Upper lobe of left lung (tissue), 6 donors: ENCODE measurements around the gene BRCA1. TPM values are rescaled to one million over a fixed set of nuclear protein-coding genes. Genes with fewer than 3 reads are reported as not detected.

ENCODE experiments used
- ATAC-seq, 2 donors: fragments of 200-7000 bp; cut with Tn5 transposase; one replicate each; pipeline ENCODE4 v1.9.1; 2022; ENCODE audit warnings: mild to moderate bottlenecking in 2 of 2, moderate library complexity in 2 of 2; ENCODE audit not compliant: low FRiP score in 2 of 2
- DNase-seq, 2 donors: peaks; one replicate each; pipeline ENCODE4 v3.0.0-alpha.2; 2019 to 2020
- H3K27ac ChIP-seq, 4 donors: fragments of 200-600 bp; sonication (generic); one replicate each; pipeline ENCODE4 v1.5.1; 2016 to 2019
- H3K27me3 ChIP-seq, 4 donors: fragments of 200-600 bp; sonication (generic); one replicate each; pipeline ENCODE4 v1.5.1; 2017 to 2019
- H3K36me3 ChIP-seq, 4 donors: fragments of 200-600 bp; sonication (generic); one replicate each; pipeline ENCODE4 v1.5.1; 2016 to 2019
- H3K4me1 ChIP-seq, 4 donors: fragments of 200-600 bp; sonication (generic); one replicate each; pipeline ENCODE4 v1.5.1; 2018 to 2019
- H3K4me3 ChIP-seq, 4 donors: fragments of 200-600 bp; sonication (generic); one replicate each; pipeline ENCODE4 v1.5.1; 2017 to 2019; ENCODE audit warnings: mild to moderate bottlenecking in 2 of 4, moderate library complexity in 1 of 4
- H3K9me3 ChIP-seq, 4 donors: fragments of 200-600 bp; sonication (generic); one replicate each; pipeline ENCODE4 v1.5.1; 2018 to 2019
- CTCF ChIP-seq, 6 experiments: fragments of 450-650 bp in 4 of 6; fragments of 200-600 bp in 2 of 6; sonication (generic) in 2 of 6; IDR thresholded peaks; one replicate each; pipeline ENCODE4 v1.5.1; 2016 to 2019; ENCODE audit warnings: antibody characterized with exemption in 6 of 6
- EP300 ChIP-seq, 4 donors: sonication (generic); formaldehyde crosslinking; IDR thresholded peaks; one replicate each; pipeline ENCODE4 v1.5.1; 2017; ENCODE audit warnings: antibody characterized with exemption in 4 of 4, control low read depth in 2 of 4
- POLR2A ChIP-seq, 4 donors: fragments of 450-650 bp; IDR thresholded peaks; one replicate each; pipeline ENCODE4 v1.5.1; 2016 to 2017; ENCODE audit warnings: antibody characterized with exemption in 4 of 4, mild to moderate bottlenecking in 2 of 4
- POLR2AphosphoS5 ChIP-seq, 2 donors: sonication (generic); formaldehyde crosslinking; IDR thresholded peaks; one replicate each; pipeline ENCODE4 v1.5.1; 2017; ENCODE audit warnings: antibody characterized with exemption in 2 of 2
- WGBS, 2 donors: methylation state at CpG; one replicate each; pipeline ENCODE4 v1.1.5; 2017 to 2018; 5-methylcytosine and 5-hydroxymethylcytosine counted together
- total RNA-seq, 6 donors: library from RNA; depleted of rRNA in 4 of 6; stranded (reverse); fragments of >200 nt in 4 of 6; gene quantifications; one replicate each; pipeline versions ENCODE4 v1.1.0 to v1.2.1, GENCODE V29; 2016 to 2021
- donor health status: DM: no; HTN: no; CAD: no; lungs with moderate emphysema.
- donor health status: DM: no; HTN: yes; CAD: no; lungs with severe emphysema.

Gene BRCA1
- total RNA-seq, 6 donors from 2014 or later, result 4.3 to 15.7 (median 8.0) TPM

- TF ChIP-seq POLR2AphosphoS5 (IDR thresholded peaks at IDR 0.05) (peak in 1 of 2 donors; percentile 17), CTCF (IDR thresholded peaks at IDR 0.05) (no peak)
- ATAC-seq, result no peak
- WGBS, 2 donors, result 64 to 69% methylated on average over 18 to 19 of the region's 19 CpGs
- H3K27ac ChIP-seq, result peak overlapping the region in 3 of 4 donors; percentile 19 to 97 (median 75)
- no peaks in the 10 kb centered on the region for H3K27me3 ChIP-seq
- peaks cover 67 to 82% (median 74%) of the 10 kb centered on the region in 4 donors for H3K4me1 ChIP-seq
- H3K36me3 ChIP-seq, result peaks cover 0 to 57% (median 31%) of the 10 kb centered on the region in 4 donors
- peak overlapping the region in 1 of 4 donors; percentile 89 for H3K4me3 ChIP-seq
- H3K9me3 ChIP-seq, result no peaks in the 10 kb centered on the region
- no peak for DNase-seq
Observed at GRCh38 chr17:43018008-43018853, 106.9 kb downstream of the BRCA1 start.

- Histone ChIP-seq H3K9me3 (no peaks in the 10 kb centered on the region), H3K36me3 (peaks cover 0 to 70% (median 38%) of the 10 kb centered on the region in 4 donors), H3K27me3 (no peaks in the 10 kb centered on the region), H3K27ac (peak overlapping the region; percentile 48 to 85 (median 72)), H3K4me1 (peaks cover 61 to 90% (median 80%) of the 10 kb centered on the region in 4 donors), H3K4me3 (no peak overlapping the region)
- no peak for TF ChIP-seq POLR2A (IDR thresholded peaks at IDR 0.05)
- no peak for ATAC-seq
- no peak for DNase-seq
- WGBS, 2 donors, result 98% methylated on average over 7 of the region's 7 CpGs; no CpG with 5 or more reads in 1 of the 2 donors
Observed at GRCh38 chr17:43016216-43016615, 108.9 kb downstream of the BRCA1 start.

- 43 to 57% methylated on average over 5 to 9 of the region's 9 CpGs for WGBS, 2 donors
Observed at GRCh38 chr17:43015579-43015978, 109.6 kb downstream of the BRCA1 start.

GRCh38 chr17:43014649-43015542 lies 110.3 kb downstream of the BRCA1 start:
- no peaks in the 10 kb centered on the region for H3K27me3 ChIP-seq
- WGBS, 2 donors, result 62 to 64% methylated on average over 5 to 8 of the region's 8 CpGs
- DNase-seq, result no peak
- H3K4me3 ChIP-seq, result no peak overlapping the region
- ATAC-seq, result peak in 1 of 2 donors; percentile 1
- H3K9me3 ChIP-seq, result no peaks in the 10 kb centered on the region
- peaks cover 54 to 88% (median 78%) of the 10 kb centered on the region in 4 donors for H3K4me1 ChIP-seq
- TF ChIP-seq CTCF (IDR thresholded peaks at IDR 0.05) (no peak), EP300 (IDR thresholded peaks at IDR 0.05) (no peak), POLR2A (IDR thresholded peaks at IDR 0.05) (no peak), POLR2AphosphoS5 (IDR thresholded peaks at IDR 0.05) (no peak)
- H3K36me3 ChIP-seq, result peaks cover 0 to 70% (median 38%) of the 10 kb centered on the region in 4 donors
- peak overlapping the region; percentile 64 to 85 (median 72) for H3K27ac ChIP-seq

More at GRCh38 chr17:43015579-43015978, 109.6 kb downstream of the BRCA1 start:
- H3K4me1 ChIP-seq, result peaks cover 57 to 88% (median 81%) of the 10 kb centered on the region in 4 donors
- H3K9me3 ChIP-seq, result no peaks in the 10 kb centered on the region
- no peak overlapping the region for H3K4me3 ChIP-seq
- DNase-seq (peak; percentile 51 to 56), ATAC-seq (peak; percentile 50 to 55)
- H3K27me3 ChIP-seq, result no peaks in the 10 kb centered on the region
- TF ChIP-seq POLR2A (IDR thresholded peaks at IDR 0.05) (no peak), EP300 (IDR thresholded peaks at IDR 0.05) (peak in 1 of 4 donors; percentile 37), POLR2AphosphoS5 (IDR thresholded peaks at IDR 0.05) (peak; percentile 71 to 81)
- peak overlapping the region; percentile 64 to 85 (median 72) for H3K27ac ChIP-seq
- H3K36me3 ChIP-seq, result peaks cover 0 to 70% (median 38%) of the 10 kb centered on the region in 4 donors

- Histone ChIP-seq H3K4me1 (peaks cover 46 to 85% (median 73%) of the 10 kb centered on the region in 4 donors), H3K27me3 (no peaks in the 10 kb centered on the region), H3K9me3 (no peaks in the 10 kb centered on the region), H3K4me3 (no peak overlapping the region), H3K36me3 (peaks cover 0 to 70% (median 38%) of the 10 kb centered on the region in 4 donors), H3K27ac (peak overlapping the region; percentile 64 to 85 (median 72))
- no peak for ATAC-seq
- no peak for DNase-seq
- 73 to 76% methylated on average over 6 to 11 of the region's 12 CpGs for WGBS, 2 donors
- TF ChIP-seq POLR2A (IDR thresholded peaks at IDR 0.05), result no peak
- TF ChIP-seq POLR2AphosphoS5 (IDR thresholded peaks at IDR 0.05), result no peak
- TF ChIP-seq EP300 (IDR thresholded peaks at IDR 0.05), result no peak
- TF ChIP-seq CTCF (IDR thresholded peaks at IDR 0.05), result no peak
Observed at GRCh38 chr17:43014020-43014648, 111.0 kb downstream of the BRCA1 start.
